Body of pancreas (tissue), 4 donors: Measurements from ENCODE around the gene SPRR2F. TPM values are rescaled to one million over a fixed set of nuclear protein-coding genes. Genes with fewer than 3 reads are reported as not detected.

Experiments used
- ATAC-seq: fragments of 150-250 bp; one replicate; pipeline ENCODE4 v1.9.1; 2016
- DNase-seq, 4 donors: peaks; one replicate each; pipeline ENCODE4 v3.0.0-alpha.2; 2019
- H3K27ac ChIP-seq, 4 donors: fragments of 200-600 bp; sonication (generic); 1 replicate in 3 of 4; 2 replicates in 1 of 4; pipeline versions ENCODE4 v1.5.1 to v1.6.1; 2016 to 2019; ENCODE audit warnings: mild to moderate bottlenecking in 1 of 4, mixed read lengths in 1 of 4, moderate library complexity in 1 of 4
- H3K27me3 ChIP-seq, 2 donors: fragments of 200-600 bp; sonication (generic); one replicate each; pipeline ENCODE4 v1.6.0; 2016; ENCODE audit warnings: mild to moderate bottlenecking in 1 of 2
- H3K36me3 ChIP-seq, 2 donors: fragments of 200-600 bp; sonication (generic); replicated peaks in 1 of 2; 2 replicates each; pipeline ENCODE4 v1.5.1; 2016; ENCODE audit warnings: low read depth in 2 of 2; ENCODE audit not compliant: insufficient read depth in 1 of 2
- H3K4me1 ChIP-seq: fragments of 200-600 bp; sonication (generic); one replicate; pipeline ENCODE4 v1.6.0; 2016
- H3K4me3 ChIP-seq, 2 donors: fragments of 200-600 bp; sonication (generic); 1 replicate in 1 of 2; 2 replicates in 1 of 2; pipeline ENCODE4 v1.5.1; 2016 to 2019
- H3K9me3 ChIP-seq, 3 donors: fragments of 200-600 bp; sonication (generic); 1 replicate in 2 of 3; 2 replicates in 1 of 3; pipeline ENCODE4 v1.5.1; 2016
- CTCF ChIP-seq, 7 experiments: fragments of 450-650 bp in 4 of 7; fragments of 200-600 bp in 3 of 7; sonication (generic) in 3 of 7; IDR thresholded peaks; one replicate each; pipeline ENCODE4 v1.5.1; 2016 to 2019; ENCODE audit warnings: antibody characterized with exemption in 7 of 7
- POLR2A ChIP-seq, 3 donors: fragments of 450-650 bp; IDR thresholded peaks; one replicate each; pipeline ENCODE4 v1.6.1; 2016; ENCODE audit warnings: antibody characterized with exemption in 3 of 3, mild to moderate bottlenecking in 2 of 3
- WGBS, 2 donors: methylation state at CpG; one replicate each; pipeline ENCODE4 v1.1.5; 2017; 5-methylcytosine and 5-hydroxymethylcytosine counted together
- intact Hi-C: fragments of 100-400 bp; cut with DNase I; formaldehyde crosslinking; loops from one replicate; pipeline ENCODE4 v1.15.1; 2023
- total RNA-seq, 2 donors: library from RNA; depleted of rRNA; stranded (reverse); fragments of >200 nt; gene quantifications; one replicate each; pipeline ENCODE4 v1.1.0, GENCODE V29; 2016

SPRR2F gene
- total RNA-seq, 2 donors from 2014 or later = 1.3 TPM; not detected in 1

GRCh38 chr1:153087652-153088051 lies 25.7 kb downstream of the SPRR2F start:
- no peaks in the 10 kb centered on the region for H3K9me3 ChIP-seq
- DNase-seq (no peak), ATAC-seq (no peak)
- no peaks in the 10 kb centered on the region for H3K4me1 ChIP-seq
- intact Hi-C loops = no loop called here
- H3K4me3 ChIP-seq = no peak overlapping the region
- TF ChIP-seq POLR2A (IDR thresholded peaks at IDR 0.05) = no peak
- no peak for TF ChIP-seq CTCF (IDR thresholded peaks at IDR 0.05)
- H3K36me3 ChIP-seq = no peaks in the 10 kb centered on the region
- H3K27ac ChIP-seq = no peak overlapping the region
- H3K27me3 ChIP-seq = no peaks in the 10 kb centered on the region
- 45 to 61% methylated on average over 1 of the region's 1 CpG for WGBS, 2 donors

GRCh38 chr1:153081736-153082135 lies 31.6 kb downstream of the SPRR2F start:
- Histone ChIP-seq H3K9me3 (no peaks in the 10 kb centered on the region), H3K36me3 (no peaks in the 10 kb centered on the region), H3K4me3 (no peak overlapping the region), H3K27ac (no peak overlapping the region), H3K4me1 (no peaks in the 10 kb centered on the region), H3K27me3 (no peaks in the 10 kb centered on the region)
- ATAC-seq = no peak
- intact Hi-C loops = no loop called here
- 91 to 93% methylated on average over 3 of the region's 3 CpGs for WGBS, 2 donors
- DNase-seq = no peak
- TF ChIP-seq POLR2A (IDR thresholded peaks at IDR 0.05) (no peak), CTCF (IDR thresholded peaks at IDR 0.05) (no peak)

GRCh38 chr1:153072806-153073726 lies 40.2 kb downstream of the SPRR2F start:
- ATAC-seq (no peak), DNase-seq (no peak)
- H3K27ac ChIP-seq = no peak overlapping the region
- intact Hi-C loops = no loop called here
- no peaks in the 10 kb centered on the region for H3K4me1 ChIP-seq
- H3K36me3 ChIP-seq = no peaks in the 10 kb centered on the region
- H3K4me3 ChIP-seq = no peak overlapping the region
- 82 to 84% methylated on average over 5 of the region's 5 CpGs for WGBS, 2 donors
- no peaks in the 10 kb centered on the region for H3K9me3 ChIP-seq
- no peak for TF ChIP-seq POLR2A (IDR thresholded peaks at IDR 0.05)
- no peak for TF ChIP-seq CTCF (IDR thresholded peaks at IDR 0.05)
- no peaks in the 10 kb centered on the region for H3K27me3 ChIP-seq

- TF ChIP-seq POLR2A (IDR thresholded peaks at IDR 0.05) (no peak), CTCF (IDR thresholded peaks at IDR 0.05) (no peak)
- no peaks in the 10 kb centered on the region for H3K9me3 ChIP-seq
- H3K36me3 ChIP-seq = no peaks in the 10 kb centered on the region
- intact Hi-C loops = no loop called here
- no peaks in the 10 kb centered on the region for H3K4me1 ChIP-seq
- H3K4me3 ChIP-seq = no peak within 1 kb of the TSS
- H3K27ac ChIP-seq = no peak within 1 kb of the TSS
- no peaks in the 10 kb centered on the region for H3K27me3 ChIP-seq
- DNase-seq = no peak
- WGBS, 2 donors = 58 to 69% methylated on average over 2 of the region's 2 CpGs
- no peak for ATAC-seq
Observed at GRCh38 chr1:153071511-153071910, 41.8 kb downstream of the SPRR2F start, which contains the start of gene SPRR2B. Gene SPRR2B (minus strand): TSS chr1:153071611. CDS start chr1:153070839, 772 bp downstream.
